Liver (tissue), 9 donors: ENCODE measurements around the gene DICER1. TPM values are rescaled to one million over a fixed set of nuclear protein-coding genes. Genes with fewer than 3 reads are reported as not detected.

Experiments used
- DNase-seq: peaks from one replicate; pipeline ENCODE4 v3.0.0-alpha.2; 2017; ENCODE audit warnings: low spot score
- H3K27ac ChIP-seq, 2 donors: one replicate each; pipeline ENCODE4 v1.7.0; 2013; ENCODE audit warnings: inconsistent platforms in 2 of 2, low read length in 2 of 2, control low read depth in 1 of 2, low read depth in 1 of 2, mild to moderate bottlenecking in 1 of 2
- H3K27me3 ChIP-seq, 4 donors: one replicate each; pipeline versions ENCODE4 v1.6.1 to v1.7.0; 2013; ENCODE audit warnings: low read length in 3 of 4, inconsistent platforms in 1 of 4, mild to moderate bottlenecking in 1 of 4, moderate library complexity in 1 of 4; ENCODE audit not compliant: control insufficient read depth in 4 of 4, insufficient read depth in 4 of 4
- H3K36me3 ChIP-seq, 4 donors: one replicate each; pipeline versions ENCODE4 v1.6.1 to v1.7.0; 2013; ENCODE audit warnings: low read length in 3 of 4, mild to moderate bottlenecking in 3 of 4, low read depth in 1 of 4, moderate library complexity in 1 of 4; ENCODE audit not compliant: control insufficient read depth in 4 of 4, insufficient read depth in 3 of 4
- H3K4me1 ChIP-seq, 4 donors: one replicate each; pipeline versions ENCODE4 v1.6.1 to v1.7.0; 2013; ENCODE audit warnings: low read length in 3 of 4, mild to moderate bottlenecking in 3 of 4, moderate library complexity in 1 of 4; ENCODE audit not compliant: control insufficient read depth in 4 of 4, insufficient read depth in 4 of 4
- H3K4me3 ChIP-seq, 3 donors: one replicate each; pipeline versions ENCODE4 v1.6.1 to v1.7.0; 2013; ENCODE audit warnings: low read length in 3 of 3, control low read depth in 1 of 3, low read depth in 1 of 3, mild to moderate bottlenecking in 1 of 3
- H3K9ac ChIP-seq, 2 donors: one replicate each; pipeline ENCODE4 v1.7.0; 2013; ENCODE audit warnings: low read length in 2 of 2, mild to moderate bottlenecking in 2 of 2, moderate library complexity in 2 of 2, control low read depth in 1 of 2, low read depth in 1 of 2
- H3K9me3 ChIP-seq, 4 donors: one replicate each; pipeline versions ENCODE4 v1.6.1 to v1.7.0; 2013; ENCODE audit warnings: low read length in 3 of 4; ENCODE audit not compliant: control insufficient read depth in 4 of 4
- EGR1 ChIP-seq, 2 donors: IDR thresholded peaks; 2 replicates each; pipeline ENCODE4 v1.6.1; 2016 to 2018; ENCODE audit warnings: antibody characterized with exemption in 2 of 2, low read depth in 2 of 2
- FOXA1 ChIP-seq: IDR thresholded peaks from 2 replicates; pipeline ENCODE4 v1.6.1; 2016; ENCODE audit warnings: antibody characterized with exemption
- FOXA2 ChIP-seq: IDR thresholded peaks from 2 replicates; pipeline ENCODE4 v1.6.1; 2016; ENCODE audit warnings: antibody characterized with exemption
- GABPA ChIP-seq, 2 donors: IDR thresholded peaks in 1 of 2; conservative IDR thresholded peaks in 1 of 2; 2 replicates each; pipeline ENCODE4 v1.6.1; 2016; ENCODE audit warnings: antibody characterized with exemption in 2 of 2, mild to moderate bottlenecking in 1 of 2, moderate library complexity in 1 of 2
- HNF4A ChIP-seq, 2 donors: conservative IDR thresholded peaks; 2 replicates each; pipeline ENCODE4 v1.6.1; 2016; ENCODE audit warnings: antibody characterized with exemption in 2 of 2, mild to moderate bottlenecking in 2 of 2
- JUND ChIP-seq, 2 donors: IDR thresholded peaks; 2 replicates each; pipeline ENCODE4 v1.6.1; 2016; ENCODE audit warnings: antibody characterized with exemption in 2 of 2
- NR2F2 ChIP-seq: IDR thresholded peaks from 2 replicates; pipeline ENCODE4 v1.6.1; 2016; ENCODE audit warnings: antibody characterized with exemption
- RAD21 ChIP-seq, 2 donors: IDR thresholded peaks; 2 replicates each; pipeline ENCODE4 v1.6.1; 2016; ENCODE audit warnings: antibody characterized with exemption in 2 of 2, mild to moderate bottlenecking in 2 of 2
- SP1 ChIP-seq: IDR thresholded peaks from 2 replicates; pipeline ENCODE4 v1.6.1; 2018; ENCODE audit warnings: antibody characterized with exemption, mild to moderate bottlenecking
- TAF1 ChIP-seq: conservative IDR thresholded peaks from 2 replicates; pipeline ENCODE4 v1.6.1; 2016; ENCODE audit warnings: antibody characterized with exemption, mild to moderate bottlenecking
- YY1 ChIP-seq: IDR thresholded peaks from 2 replicates; pipeline ENCODE4 v1.6.1; 2016; ENCODE audit warnings: antibody characterized with exemption, mild to moderate bottlenecking
- WGBS: extraction: QIAGEN DNeasy Blood & Tissue Kit; methylation state at CpG from one replicate; pipeline ENCODE4 v1.1.7; 2013; 5-methylcytosine and 5-hydroxymethylcytosine counted together
- polyA plus RNA-seq, 2 donors: library from polyadenylated mRNA; stranded (reverse) in 1 of 2; unstranded in 1 of 2; fragments of 200-250 nt in 1 of 2; fragments of >200 nt in 1 of 2; fragmentation: Nextera tagmentation in 1 of 2; extraction: Ambion mirVana in 1 of 2; gene quantifications; one replicate each; pipeline versions ENCODE4 v1.2.1 to v1.2.3, GENCODE V29; 2013 to 2015
- total RNA-seq, 2 donors: library from RNA; depleted of rRNA; stranded (reverse); fragments of >200 nt; gene quantifications; one replicate each; pipeline ENCODE4 v1.2.3, GENCODE V29; 2014
- TF ChIP-seq, protein P1 (sequence below): IDR thresholded peaks from 2 replicates; pipeline ENCODE4 v1.6.1; 2016; ENCODE audit warnings: antibody characterized with exemption
- TF ChIP-seq, protein P2 (sequence below): IDR thresholded peaks from 2 replicates; pipeline ENCODE4 v1.6.1; 2016; ENCODE audit warnings: antibody characterized with exemption, mild to moderate bottlenecking
- TF ChIP-seq, protein P3 (sequence below): fragments of 150-350 bp; IDR thresholded peaks from 2 replicates; pipeline ENCODE4 v1.5.1; 2017; ENCODE audit warnings: improper control_type of control experiment, low read depth, low read length; ENCODE audit not compliant: missing input control
- donor health status: healthy.
- donor health status: healthy.
- donor health status: healthy.
- donor health status: healthy.
- donor health status: healthy.

DICER1 gene
- total and polyA plus RNA-seq, 4 donors: 7.5 to 43.6 (median 20.3) TPM

DNA sequence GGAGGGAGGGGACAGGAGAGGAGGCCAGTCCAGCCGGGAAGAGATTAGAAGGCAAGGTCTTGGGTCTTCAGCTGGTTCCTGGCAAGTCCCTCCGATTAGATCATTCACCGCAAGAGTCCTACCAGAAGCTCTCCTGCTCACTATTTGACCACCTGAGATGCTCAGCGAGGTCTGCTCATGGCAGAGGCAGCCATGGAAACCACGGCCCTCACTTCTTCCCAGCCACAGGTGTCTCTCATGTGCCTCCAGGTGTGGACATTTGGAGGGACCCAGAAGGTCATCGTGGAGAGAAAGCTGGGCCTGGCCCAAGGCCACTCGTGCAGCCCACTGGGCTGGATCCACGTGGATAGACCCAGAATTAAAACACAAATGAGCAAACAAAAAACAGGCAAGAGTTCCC is 99.5 kb downstream of the DICER1 start:
- H3K4me1 ChIP-seq: no peaks in the 10 kb centered on the region
- no peak overlapping the region for H3K9ac ChIP-seq
- no peak overlapping the region for H3K27ac ChIP-seq
- WGBS: 77% methylated on average over 8 of the region's 8 CpGs
- H3K4me3 ChIP-seq: no peak overlapping the region
- H3K36me3 ChIP-seq: no peaks in the 10 kb centered on the region
- DNase-seq: no peak
- TF ChIP-seq FOXA1: no peak
- no peaks in the 10 kb centered on the region for H3K9me3 ChIP-seq
- H3K27me3 ChIP-seq: no peaks in the 10 kb centered on the region

DNA sequence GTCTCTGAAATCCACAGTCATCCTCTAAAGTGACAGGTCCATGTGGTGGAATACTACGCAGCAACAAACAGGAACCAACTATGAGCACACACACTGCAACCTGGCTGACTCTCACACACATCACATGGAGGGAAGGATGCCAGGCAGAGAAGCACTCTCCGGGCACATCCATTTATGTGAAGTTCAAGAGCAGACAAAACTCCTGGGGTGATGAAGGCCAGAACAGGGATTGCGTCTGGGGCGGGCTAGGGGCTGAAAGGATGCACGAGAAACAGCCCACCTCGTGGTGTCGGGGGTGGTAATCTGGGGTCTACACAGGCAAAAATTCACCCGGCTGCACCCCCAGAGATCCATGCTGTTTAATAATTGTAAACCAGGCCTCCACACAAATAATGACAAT is 100.2 kb downstream of the DICER1 start:
- H3K27me3 ChIP-seq: no peaks in the 10 kb centered on the region
- H3K27ac ChIP-seq: no peak overlapping the region
- H3K4me3 ChIP-seq: no peak overlapping the region
- H3K9me3 ChIP-seq: no peaks in the 10 kb centered on the region
- no peaks in the 10 kb centered on the region for H3K36me3 ChIP-seq
- H3K9ac ChIP-seq: no peak overlapping the region
- no peak for TF ChIP-seq EGR1 (IDR thresholded peaks at IDR 0.05; ENCODE audit: low read depth in 2 of 2)
- no peak for TF ChIP-seq FOXA1
- no peak for TF ChIP-seq RAD21 (IDR thresholded peaks at IDR 0.05)
- no peak for TF ChIP-seq HNF4A (conservative IDR thresholded peaks at IDR 0.05)
- TF ChIP-seq, protein P1, sequence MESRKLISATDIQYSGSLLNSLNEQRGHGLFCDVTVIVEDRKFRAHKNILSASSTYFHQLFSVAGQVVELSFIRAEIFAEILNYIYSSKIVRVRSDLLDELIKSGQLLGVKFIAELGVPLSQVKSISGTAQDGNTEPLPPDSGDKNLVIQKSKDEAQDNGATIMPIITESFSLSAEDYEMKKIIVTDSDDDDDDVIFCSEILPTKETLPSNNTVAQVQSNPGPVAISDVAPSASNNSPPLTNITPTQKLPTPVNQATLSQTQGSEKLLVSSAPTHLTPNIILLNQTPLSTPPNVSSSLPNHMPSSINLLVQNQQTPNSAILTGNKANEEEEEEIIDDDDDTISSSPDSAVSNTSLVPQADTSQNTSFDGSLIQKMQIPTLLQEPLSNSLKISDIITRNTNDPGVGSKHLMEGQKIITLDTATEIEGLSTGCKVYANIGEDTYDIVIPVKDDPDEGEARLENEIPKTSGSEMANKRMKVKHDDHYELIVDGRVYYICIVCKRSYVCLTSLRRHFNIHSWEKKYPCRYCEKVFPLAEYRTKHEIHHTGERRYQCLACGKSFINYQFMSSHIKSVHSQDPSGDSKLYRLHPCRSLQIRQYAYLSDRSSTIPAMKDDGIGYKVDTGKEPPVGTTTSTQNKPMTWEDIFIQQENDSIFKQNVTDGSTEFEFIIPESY: no peak
- TF ChIP-seq YY1: no peak
- no peak for TF ChIP-seq JUND (IDR thresholded peaks at IDR 0.05)
- TF ChIP-seq NR2F2: no peak
- TF ChIP-seq FOXA2: no peak
- TF ChIP-seq, protein P2, sequence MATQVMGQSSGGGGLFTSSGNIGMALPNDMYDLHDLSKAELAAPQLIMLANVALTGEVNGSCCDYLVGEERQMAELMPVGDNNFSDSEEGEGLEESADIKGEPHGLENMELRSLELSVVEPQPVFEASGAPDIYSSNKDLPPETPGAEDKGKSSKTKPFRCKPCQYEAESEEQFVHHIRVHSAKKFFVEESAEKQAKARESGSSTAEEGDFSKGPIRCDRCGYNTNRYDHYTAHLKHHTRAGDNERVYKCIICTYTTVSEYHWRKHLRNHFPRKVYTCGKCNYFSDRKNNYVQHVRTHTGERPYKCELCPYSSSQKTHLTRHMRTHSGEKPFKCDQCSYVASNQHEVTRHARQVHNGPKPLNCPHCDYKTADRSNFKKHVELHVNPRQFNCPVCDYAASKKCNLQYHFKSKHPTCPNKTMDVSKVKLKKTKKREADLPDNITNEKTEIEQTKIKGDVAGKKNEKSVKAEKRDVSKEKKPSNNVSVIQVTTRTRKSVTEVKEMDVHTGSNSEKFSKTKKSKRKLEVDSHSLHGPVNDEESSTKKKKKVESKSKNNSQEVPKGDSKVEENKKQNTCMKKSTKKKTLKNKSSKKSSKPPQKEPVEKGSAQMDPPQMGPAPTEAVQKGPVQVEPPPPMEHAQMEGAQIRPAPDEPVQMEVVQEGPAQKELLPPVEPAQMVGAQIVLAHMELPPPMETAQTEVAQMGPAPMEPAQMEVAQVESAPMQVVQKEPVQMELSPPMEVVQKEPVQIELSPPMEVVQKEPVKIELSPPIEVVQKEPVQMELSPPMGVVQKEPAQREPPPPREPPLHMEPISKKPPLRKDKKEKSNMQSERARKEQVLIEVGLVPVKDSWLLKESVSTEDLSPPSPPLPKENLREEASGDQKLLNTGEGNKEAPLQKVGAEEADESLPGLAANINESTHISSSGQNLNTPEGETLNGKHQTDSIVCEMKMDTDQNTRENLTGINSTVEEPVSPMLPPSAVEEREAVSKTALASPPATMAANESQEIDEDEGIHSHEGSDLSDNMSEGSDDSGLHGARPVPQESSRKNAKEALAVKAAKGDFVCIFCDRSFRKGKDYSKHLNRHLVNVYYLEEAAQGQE: no peak
- TF ChIP-seq SP1: no peak
- no peak for TF ChIP-seq TAF1
- TF ChIP-seq, protein P3, sequence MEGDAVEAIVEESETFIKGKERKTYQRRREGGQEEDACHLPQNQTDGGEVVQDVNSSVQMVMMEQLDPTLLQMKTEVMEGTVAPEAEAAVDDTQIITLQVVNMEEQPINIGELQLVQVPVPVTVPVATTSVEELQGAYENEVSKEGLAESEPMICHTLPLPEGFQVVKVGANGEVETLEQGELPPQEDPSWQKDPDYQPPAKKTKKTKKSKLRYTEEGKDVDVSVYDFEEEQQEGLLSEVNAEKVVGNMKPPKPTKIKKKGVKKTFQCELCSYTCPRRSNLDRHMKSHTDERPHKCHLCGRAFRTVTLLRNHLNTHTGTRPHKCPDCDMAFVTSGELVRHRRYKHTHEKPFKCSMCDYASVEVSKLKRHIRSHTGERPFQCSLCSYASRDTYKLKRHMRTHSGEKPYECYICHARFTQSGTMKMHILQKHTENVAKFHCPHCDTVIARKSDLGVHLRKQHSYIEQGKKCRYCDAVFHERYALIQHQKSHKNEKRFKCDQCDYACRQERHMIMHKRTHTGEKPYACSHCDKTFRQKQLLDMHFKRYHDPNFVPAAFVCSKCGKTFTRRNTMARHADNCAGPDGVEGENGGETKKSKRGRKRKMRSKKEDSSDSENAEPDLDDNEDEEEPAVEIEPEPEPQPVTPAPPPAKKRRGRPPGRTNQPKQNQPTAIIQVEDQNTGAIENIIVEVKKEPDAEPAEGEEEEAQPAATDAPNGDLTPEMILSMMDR: no peak
- no peak for TF ChIP-seq GABPA (IDR thresholded peaks at IDR 0.05 in 1 of 2, conservative IDR thresholded peaks at IDR 0.05 in 1 of 2)
- no peaks in the 10 kb centered on the region for H3K4me1 ChIP-seq
- WGBS: 84% methylated on average over 8 of the region's 8 CpGs
- DNase-seq: no peak
